Urinary bladder (tissue), 2 donors: ENCODE data around the gene OSTN. TPM values are rescaled to one million over a fixed set of nuclear protein-coding genes. Genes with fewer than 3 reads are reported as not detected.

Source experiments
- polyA plus RNA-seq: library from polyadenylated mRNA; stranded (reverse); fragments of 200-250 nt; gene quantifications from one replicate; pipeline ENCODE4 v1.2.3, GENCODE V29; 2013
- total RNA-seq: library from RNA; depleted of rRNA; stranded (reverse); fragments of >200 nt; gene quantifications from one replicate; pipeline ENCODE4 v1.2.3, GENCODE V29; 2014
- donor health status: healthy.

Gene OSTN
- total and polyA plus RNA-seq, 2 donors: 0.06 to 13.9 TPM

Other genes with a start within 250 kb of the OSTN start
- gene CCDC50, start 130.2 kb downstream of the OSTN start, total RNA-seq: 83.7 TPM
- gene CCDC50, start 130.2 kb downstream of the OSTN start, polyA plus RNA-seq: 44.2 TPM
- gene UTS2B, start 131.3 kb downstream of the OSTN start, total RNA-seq: 0.85 TPM
- gene UTS2B, start 131.3 kb downstream of the OSTN start, polyA plus RNA-seq: 0.34 TPM